ENCODE data around the gene MCHR1.
A peak's percentile ranks its signal among the peaks of the same experiment; 100 is the strongest.
"Not testable (repeated sequence)": the region's sequence is repeated elsewhere in the genome, so short reads cannot be mapped to it uniquely, and the experiment has no call there.

Gene MCHR1

DNA sequence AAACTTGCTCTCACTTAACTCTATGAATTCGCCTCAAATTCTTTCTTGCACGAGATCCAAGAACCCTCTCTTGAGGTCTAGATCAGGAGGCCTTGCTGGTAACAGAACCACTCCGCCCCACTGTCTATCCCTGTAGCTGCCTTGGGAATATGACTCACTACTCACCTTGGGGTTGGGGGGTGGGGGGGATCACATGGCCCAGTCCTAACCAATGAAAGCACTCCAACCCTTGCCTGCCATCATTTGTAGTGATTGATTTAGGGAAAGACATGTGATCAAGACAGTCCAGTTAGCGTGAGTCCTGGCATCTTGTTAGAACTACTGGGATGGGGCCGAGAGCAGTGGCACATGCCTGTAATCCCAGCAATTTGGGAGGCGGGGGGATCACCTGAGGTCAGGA lies 38.0 kb upstream of the MCHR1 start:
- FAIRE-seq = no peak
- no peak for TF ChIP-seq POLR2AphosphoS5 (IDR thresholded peaks at IDR 0.05; ENCODE audit: low read depth, low read length)
- TF ChIP-seq TAF1 (IDR thresholded peaks at IDR 0.05; ENCODE audit: borderline replicate concordance, low read depth, low read length) = no peak
- TF ChIP-seq POLR2A (IDR thresholded peaks at IDR 0.05; ENCODE audit: low read depth, low read length) = no peak
- no peak for DNase-seq (ENCODE audit: insufficient read length)

DNA sequence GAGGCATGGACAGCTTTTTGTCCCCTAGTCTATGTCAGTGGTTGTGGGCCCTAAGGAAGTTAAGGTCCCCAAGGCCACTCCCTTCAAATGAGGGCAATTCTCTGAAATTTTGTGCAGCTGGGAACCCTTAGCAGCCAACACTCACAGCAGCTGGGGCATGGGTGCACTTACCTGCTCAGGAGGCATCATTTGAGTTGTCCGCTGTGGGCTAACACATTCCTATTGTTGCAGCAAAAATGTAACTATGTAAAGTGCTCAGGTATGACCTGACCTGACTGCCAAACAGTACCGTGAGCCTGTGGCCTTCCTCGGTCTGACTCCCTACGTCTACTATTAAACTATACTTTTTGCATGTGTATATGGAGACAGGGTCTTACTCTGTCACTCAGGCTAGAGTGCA lies 37.0 kb upstream of the MCHR1 start:
- FAIRE-seq (no peak), DNase-seq (ENCODE audit: insufficient read length) (no peak)
- no peak for TF ChIP-seq POLR2AphosphoS5 (IDR thresholded peaks at IDR 0.05; ENCODE audit: low read depth, low read length)
- TF ChIP-seq TAF1 (IDR thresholded peaks at IDR 0.05; ENCODE audit: borderline replicate concordance, low read depth, low read length) = no peak
- TF ChIP-seq POLR2A (IDR thresholded peaks at IDR 0.05; ENCODE audit: low read depth, low read length) = no peak

DNA sequence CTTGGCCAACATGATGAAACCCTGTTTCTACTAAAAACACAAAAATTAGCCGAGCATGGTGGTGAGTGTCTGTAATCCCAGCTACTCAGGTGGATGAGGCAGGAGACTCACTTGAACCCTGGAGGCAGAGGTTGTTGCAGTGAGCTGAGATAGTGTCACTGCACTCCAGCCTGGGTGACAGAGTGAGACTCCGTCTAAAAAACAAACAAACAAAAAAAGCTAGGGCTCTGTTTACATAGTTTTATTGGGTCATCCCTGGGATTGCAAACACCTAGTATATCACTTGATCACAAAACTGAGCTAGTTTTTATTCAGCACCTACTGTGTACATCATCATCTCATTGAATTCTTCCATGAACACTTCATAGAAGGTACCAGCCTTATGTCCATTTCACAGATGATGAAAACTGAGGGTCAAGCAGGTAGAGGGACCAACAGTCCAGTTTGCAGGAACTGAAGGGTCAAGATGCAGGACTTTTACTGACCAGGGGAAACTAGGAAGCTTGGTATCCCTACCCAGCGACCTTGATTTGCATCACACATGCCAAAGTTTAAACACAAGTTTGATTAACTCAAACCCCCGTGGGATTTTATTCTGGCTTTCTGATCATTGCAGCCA lies 33.6 kb upstream of the MCHR1 start:
- peak; percentile 14 for FAIRE-seq
- no peak for DNase-seq (ENCODE audit: insufficient read length)
- no peak for TF ChIP-seq TAF1 (IDR thresholded peaks at IDR 0.05; ENCODE audit: borderline replicate concordance, low read depth, low read length)
- TF ChIP-seq POLR2AphosphoS5 (IDR thresholded peaks at IDR 0.05; ENCODE audit: low read depth, low read length) = no peak
- no peak for TF ChIP-seq POLR2A (IDR thresholded peaks at IDR 0.05; ENCODE audit: low read depth, low read length)

DNA sequence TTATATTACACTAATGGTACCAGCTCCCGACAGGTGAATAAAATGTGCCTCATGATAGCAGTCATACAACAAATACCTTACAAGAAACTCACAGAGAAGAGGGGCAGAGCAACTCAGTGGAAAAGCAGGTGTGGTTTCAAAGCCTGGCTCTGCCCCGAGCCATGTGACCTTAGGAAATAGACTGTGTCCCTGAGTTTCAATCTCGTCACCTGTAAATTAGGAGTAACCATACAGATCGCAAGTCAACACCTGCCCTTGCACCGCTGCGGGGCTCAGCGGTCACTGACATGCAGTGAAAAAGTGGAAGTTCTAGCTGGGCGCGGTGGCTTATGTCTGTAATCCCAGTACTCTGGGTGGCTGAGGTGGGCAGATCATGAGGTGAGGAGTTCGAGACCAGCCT lies 30.9 kb upstream of the MCHR1 start:
- TF ChIP-seq POLR2A (IDR thresholded peaks at IDR 0.05; ENCODE audit: low read depth, low read length) = no peak
- DNase-seq (ENCODE audit: insufficient read length) = no peak
- FAIRE-seq = no peak

DNA sequence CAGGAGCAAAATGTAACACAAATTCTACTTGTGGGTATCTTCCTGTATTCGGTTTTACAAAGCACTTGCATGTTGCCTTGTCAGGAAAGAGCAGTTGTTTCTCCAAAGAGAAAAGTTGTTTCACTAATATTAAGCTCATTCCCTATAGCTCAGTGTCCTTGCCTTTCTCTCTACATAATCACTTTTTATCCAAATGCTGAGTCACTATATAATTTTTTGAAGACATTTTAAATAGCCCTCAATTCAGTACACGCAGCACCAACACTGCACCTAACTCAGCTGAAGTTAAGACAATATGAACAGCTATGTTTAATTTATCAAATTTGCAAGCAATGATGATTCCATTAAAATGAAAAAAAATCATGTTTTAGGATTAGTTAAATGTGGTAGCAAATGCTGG lies 28.2 kb upstream of the MCHR1 start:
- FAIRE-seq = no peak
- TF ChIP-seq TAF1 (IDR thresholded peaks at IDR 0.05; ENCODE audit: borderline replicate concordance, low read depth, low read length) (no peak), POLR2A (IDR thresholded peaks at IDR 0.05; ENCODE audit: low read depth, low read length) (no peak), POLR2AphosphoS5 (IDR thresholded peaks at IDR 0.05; ENCODE audit: low read depth, low read length) (no peak)

DNA sequence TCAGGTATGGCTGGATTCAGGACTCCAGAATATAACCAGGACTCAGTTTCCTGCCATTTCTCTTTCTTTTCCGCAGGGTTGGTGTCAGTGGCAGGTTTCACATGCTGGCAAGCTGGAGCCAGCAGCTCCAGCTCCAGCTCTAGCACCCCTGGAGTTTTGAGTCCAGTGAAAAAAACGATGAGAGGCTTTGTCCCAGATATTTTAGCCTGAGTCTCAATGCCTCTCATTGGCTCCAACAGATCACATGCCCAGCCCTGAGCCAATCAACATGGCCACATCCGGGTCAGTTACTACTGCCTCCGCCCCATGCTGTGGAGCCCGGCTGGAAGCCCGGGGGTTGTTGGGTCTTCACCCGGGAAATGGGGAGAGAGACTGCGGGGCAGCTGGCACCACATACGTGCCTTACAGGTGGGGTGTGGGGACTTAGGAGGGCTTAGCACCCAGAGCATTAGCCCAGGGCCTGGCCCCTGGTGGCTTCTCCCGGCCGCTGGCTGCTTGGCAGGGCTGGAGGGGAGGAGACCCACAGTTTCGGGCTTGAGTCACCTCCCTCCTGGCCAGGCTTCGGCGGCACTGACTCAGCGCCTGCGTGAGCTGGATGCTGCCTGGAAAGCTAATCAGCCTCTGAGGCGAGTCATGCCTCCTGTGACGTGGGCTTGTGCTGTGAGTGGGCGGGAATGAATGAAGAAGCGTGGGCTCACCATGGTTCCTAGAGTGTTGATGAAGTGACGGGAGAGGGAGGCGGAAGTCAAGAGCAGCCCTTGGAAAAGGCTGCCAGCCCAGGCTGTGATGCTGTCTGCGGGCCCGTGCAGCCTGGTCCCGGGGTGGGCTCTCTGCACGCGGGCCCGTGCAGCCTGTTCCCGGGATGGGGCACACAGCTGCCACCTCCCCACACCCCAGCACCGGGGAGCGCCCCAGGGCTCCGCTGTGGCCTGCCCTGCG lies 27.5 kb upstream of the MCHR1 start:
- TF ChIP-seq POLR2A (IDR thresholded peaks at IDR 0.05; ENCODE audit: low read depth, low read length) (peak; percentile 87; the same call in 1 of the 2 replicates), POLR2AphosphoS5 (IDR thresholded peaks at IDR 0.05; ENCODE audit: low read depth, low read length) (peak; percentile 83), TAF1 (IDR thresholded peaks at IDR 0.05; ENCODE audit: borderline replicate concordance, low read depth, low read length) (no peak)
- no peak for FAIRE-seq
- DNase-seq (ENCODE audit: insufficient read length) = peak; percentile 47

More for the DNA sequence above, 28.2 kb upstream of the MCHR1 start:
- DNase-seq (ENCODE audit: insufficient read length) = no peak

DNA sequence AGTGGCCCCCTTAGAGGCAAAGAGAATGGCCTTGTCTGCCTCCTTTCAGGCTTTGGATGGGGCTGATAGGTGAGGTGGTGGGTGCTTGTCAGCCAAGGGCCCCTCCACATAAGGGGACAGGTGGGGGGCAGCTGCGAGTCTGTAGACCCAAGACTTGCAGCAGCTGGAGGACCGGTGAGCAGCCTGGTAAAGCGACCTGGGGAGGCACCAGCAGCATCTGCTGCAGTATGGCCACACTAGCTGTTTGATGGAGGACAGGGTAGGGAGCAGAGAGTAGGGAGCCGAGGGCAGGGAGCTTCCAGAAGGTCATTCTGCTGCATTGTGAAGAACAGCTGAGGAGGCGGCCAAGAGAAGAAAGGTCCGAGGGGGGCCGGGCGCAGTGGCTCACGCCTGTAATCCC lies 25.9 kb upstream of the MCHR1 start:
- FAIRE-seq (no peak), DNase-seq (ENCODE audit: insufficient read length) (no peak)
- TF ChIP-seq POLR2AphosphoS5 (IDR thresholded peaks at IDR 0.05; ENCODE audit: low read depth, low read length) (no peak), TAF1 (IDR thresholded peaks at IDR 0.05; ENCODE audit: borderline replicate concordance, low read depth, low read length) (no peak), POLR2A (IDR thresholded peaks at IDR 0.05; ENCODE audit: low read depth, low read length) (no peak)

DNA sequence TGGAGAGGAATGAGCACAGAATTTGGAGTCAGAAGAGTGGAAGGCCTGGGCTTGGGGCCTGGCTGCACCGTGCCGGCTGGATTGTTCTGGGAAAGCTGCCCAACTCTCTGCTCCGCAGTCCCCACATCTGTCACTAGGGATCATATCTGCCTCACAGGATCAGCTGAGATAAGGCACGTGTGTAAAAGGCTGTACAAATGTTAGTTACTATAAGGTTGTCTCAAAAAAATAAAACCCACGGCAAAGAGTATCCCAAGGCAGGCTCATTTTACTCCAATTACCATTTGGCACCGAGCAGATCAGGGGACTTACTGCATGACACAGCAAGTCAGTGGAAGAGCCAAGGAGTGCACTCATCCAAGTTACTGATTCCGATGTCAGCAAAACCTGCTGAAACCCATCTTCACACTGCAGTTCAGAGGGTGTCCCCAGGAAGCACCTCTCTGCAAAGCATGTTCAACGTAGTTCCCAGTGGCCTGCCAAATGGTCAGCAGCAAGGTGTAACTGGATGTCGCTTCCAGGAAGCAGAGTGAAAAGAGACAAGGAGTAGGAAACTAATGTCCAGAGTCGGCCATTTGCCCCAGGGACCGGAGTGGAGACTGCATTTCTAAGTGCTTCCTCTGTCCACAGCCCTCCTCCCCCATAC lies 24.6 kb upstream of the MCHR1 start:
- FAIRE-seq = no peak

DNA sequence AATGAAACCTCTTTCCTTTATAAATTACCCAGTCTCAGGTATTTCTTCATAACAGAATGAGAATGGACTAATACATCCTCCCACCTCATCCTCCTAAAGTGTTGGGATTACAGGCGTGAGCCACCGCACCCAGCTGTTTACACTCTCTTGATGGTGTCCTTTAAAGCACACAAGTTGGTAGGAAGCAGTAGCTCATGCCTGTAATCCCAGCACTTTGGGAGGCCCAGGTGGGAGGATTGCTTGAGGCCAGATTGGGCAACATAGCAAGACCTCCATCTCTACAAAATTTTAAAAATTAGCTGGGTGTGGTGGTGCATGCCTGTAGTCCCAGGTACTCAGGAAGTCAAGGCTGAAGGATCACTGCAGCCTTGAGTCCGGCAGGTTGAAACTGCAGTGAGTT lies 23.3 kb upstream of the MCHR1 start:
- not testable (repeated sequence) for FAIRE-seq; DNase-seq (ENCODE audit: insufficient read length)

More for the DNA sequence above, 24.6 kb upstream of the MCHR1 start:
- DNase-seq (ENCODE audit: insufficient read length) = no peak
- TF ChIP-seq POLR2AphosphoS5 (IDR thresholded peaks at IDR 0.05; ENCODE audit: low read depth, low read length) = no peak
- no peak for TF ChIP-seq TAF1 (IDR thresholded peaks at IDR 0.05; ENCODE audit: borderline replicate concordance, low read depth, low read length)
- TF ChIP-seq POLR2A (IDR thresholded peaks at IDR 0.05; ENCODE audit: low read depth, low read length) = no peak

DNA sequence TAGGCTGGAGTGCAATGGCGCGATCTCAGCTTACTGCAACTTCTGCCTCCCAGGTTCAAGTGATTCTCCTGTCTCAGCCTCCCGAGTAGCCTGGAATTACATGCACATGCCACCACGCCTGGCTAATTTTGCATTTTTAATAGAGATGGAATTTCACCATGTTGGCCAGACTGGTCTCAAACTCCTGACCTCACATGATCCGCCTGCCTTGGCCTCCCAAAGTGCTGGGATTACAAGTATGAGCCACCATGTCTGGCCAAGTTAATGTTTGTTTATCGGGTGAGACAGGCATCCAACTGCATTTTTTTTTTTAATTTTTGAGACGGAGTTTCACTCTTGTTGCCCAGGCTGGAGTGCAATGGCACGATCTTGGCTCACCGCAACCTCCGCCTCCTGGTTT lies 22.6 kb upstream of the MCHR1 start:
- not testable (repeated sequence) for FAIRE-seq; DNase-seq (ENCODE audit: insufficient read length)

DNA sequence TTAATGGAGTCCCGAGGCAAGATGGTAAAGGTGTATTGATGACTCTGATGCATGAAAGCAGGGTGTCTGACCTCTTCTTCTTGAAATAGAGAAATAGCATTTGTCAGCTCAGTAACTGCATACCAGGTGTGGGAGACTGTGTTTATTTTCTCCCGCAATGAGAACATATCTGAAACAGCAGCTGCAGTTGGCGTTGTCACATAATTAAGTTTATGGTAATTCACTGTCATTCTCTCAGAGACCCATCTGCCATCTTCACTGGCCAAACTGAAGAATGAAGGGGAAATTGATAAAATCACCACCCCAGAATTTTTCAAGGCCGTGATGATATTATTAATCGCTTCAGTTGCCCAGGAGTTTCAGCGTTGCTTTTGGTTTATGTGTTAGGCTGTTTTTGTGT lies 20.1 kb upstream of the MCHR1 start:
- TF ChIP-seq POLR2AphosphoS5 (IDR thresholded peaks at IDR 0.05; ENCODE audit: low read depth, low read length) (no peak), POLR2A (IDR thresholded peaks at IDR 0.05; ENCODE audit: low read depth, low read length) (no peak), TAF1 (IDR thresholded peaks at IDR 0.05; ENCODE audit: borderline replicate concordance, low read depth, low read length) (no peak)
- DNase-seq (ENCODE audit: insufficient read length) (no peak), FAIRE-seq (no peak)

DNA sequence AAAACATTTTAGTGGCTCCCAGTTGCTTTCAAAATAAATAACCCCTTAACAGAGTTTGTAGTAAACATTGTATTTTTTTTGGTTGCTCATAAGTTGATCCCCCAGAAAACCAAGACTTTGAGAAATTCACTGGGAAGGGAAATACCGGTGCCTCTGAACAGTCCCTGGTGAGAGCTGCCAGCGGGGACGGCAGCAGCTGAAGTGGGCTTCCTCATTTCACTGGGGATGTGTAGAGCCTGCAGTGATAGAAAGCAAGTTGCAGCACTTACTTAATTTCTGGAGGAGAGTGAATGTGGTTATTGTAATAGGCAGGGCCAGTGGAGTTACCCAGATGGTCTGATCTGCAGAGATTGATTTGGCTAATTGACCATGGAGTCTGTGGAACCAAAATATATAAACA lies 18.6 kb upstream of the MCHR1 start:
- DNase-seq (ENCODE audit: insufficient read length) = no peak
- no peak for TF ChIP-seq POLR2AphosphoS5 (IDR thresholded peaks at IDR 0.05; ENCODE audit: low read depth, low read length)
- no peak for TF ChIP-seq TAF1 (IDR thresholded peaks at IDR 0.05; ENCODE audit: borderline replicate concordance, low read depth, low read length)
- no peak for TF ChIP-seq POLR2A (IDR thresholded peaks at IDR 0.05; ENCODE audit: low read depth, low read length)
- FAIRE-seq = no peak

All from GM12892 (cell line).